Measurements from ENCODE around the gene ZDHHC14.

- no peak for TF ChIP-seq EP300 (IDR thresholded peaks at IDR 0.05)
- TF ChIP-seq CTCF (IDR thresholded peaks at IDR 0.05): no peak
Measured at GRCh38 chr6:157713451-157714152, 332.6 kb downstream of the ZDHHC14 start.

Data from ovary (tissue), 3 donors.